HG02759 (cell line): Measurements from ENCODE around the gene SLC9A8.
A peak's percentile ranks its signal among the peaks of the same experiment; 100 is the strongest.

ENCODE experiments used
- ATAC-seq: cut with Tn5 transposase; IDR thresholded peaks from one replicate; pipeline ENCODE4 v1.9.1; 2021; ENCODE audit warnings: mild to moderate bottlenecking, moderate library complexity; ENCODE audit not compliant: unreplicated experiment

The SLC9A8 gene

GRCh38 chr20:49913399-49914047 is 100.9 kb downstream of the SLC9A8 start:
- ATAC-seq, result no peak

- peak; percentile 3 for ATAC-seq
These were observed 101.9 kb downstream of the SLC9A8 start for GRCh38 chr20:49914310-49915117.

GRCh38 chr20:49915118-49915379 is 102.4 kb downstream of the SLC9A8 start:
- ATAC-seq, result no peak

- ATAC-seq, result peak; percentile 88
These were observed 102.9 kb downstream of the SLC9A8 start, which contains the start of gene SPATA2 for GRCh38 chr20:49915380-49916145. Gene SPATA2 (minus strand): TSS chr20:49915529. CDS start chr20:49908490, 7,039 bp downstream.

- no peak for ATAC-seq
These were observed 103.7 kb downstream of the SLC9A8 start for GRCh38 chr20:49916146-49917002.

GRCh38 chr20:49918446-49918845 is 105.8 kb downstream of the SLC9A8 start:
- no peak for ATAC-seq

GRCh38 chr20:49919009-49919408 is 106.4 kb downstream of the SLC9A8 start:
- no peak for ATAC-seq

GRCh38 chr20:49919461-49919860 is 106.8 kb downstream of the SLC9A8 start:
- no peak for ATAC-seq

GRCh38 chr20:49924247-49924646 is 111.6 kb downstream of the SLC9A8 start:
- no peak for ATAC-seq

GRCh38 chr20:49925901-49926454 is 113.3 kb downstream of the SLC9A8 start:
- no peak for ATAC-seq

- ATAC-seq, result no peak
These were observed 115.9 kb downstream of the SLC9A8 start for GRCh38 chr20:49928411-49929141.

- ATAC-seq, result no peak
These were observed 116.5 kb downstream of the SLC9A8 start for GRCh38 chr20:49929142-49929494.

- no peak for ATAC-seq
These were observed 123.1 kb downstream of the SLC9A8 start for GRCh38 chr20:49935746-49936152.

- peak; percentile 74 for ATAC-seq
These were observed 123.8 kb downstream of the SLC9A8 start, which contains the start of gene RNF114 for GRCh38 chr20:49936153-49937026. Gene RNF114 (plus strand): TSS chr20:49936397. CDS start chr20:49936413, 16 bp downstream.

- ATAC-seq, result peak; percentile 5
These were observed 124.7 kb downstream of the SLC9A8 start for GRCh38 chr20:49937027-49937929.

- ATAC-seq, result no peak
These were observed 125.8 kb downstream of the SLC9A8 start for GRCh38 chr20:49938173-49939163.

GRCh38 chr20:49941456-49941855 is 128.8 kb downstream of the SLC9A8 start:
- ATAC-seq, result no peak
